GM12865 (cell line): ENCODE data around the gene TM4SF18.
A peak's percentile ranks its signal among the peaks of the same experiment; 100 is the strongest.
"Not testable (repeated sequence)": the region's sequence is repeated elsewhere in the genome, so short reads cannot be mapped to it uniquely, and the experiment has no call there.

Experiments
- DNase-seq: peaks from one replicate; pipeline ENCODE4 v3.0.0; 2010; ENCODE audit warnings: low read depth
- H3K4me3 ChIP-seq: 2 replicates; pipeline ENCODE4 v1.5.1; 2011; ENCODE audit warnings: mild to moderate bottlenecking, low read depth, low read length, control low read depth
- CTCF ChIP-seq: IDR thresholded peaks from 2 replicates; pipeline ENCODE4 v1.5.1; 2011; ENCODE audit warnings: low read length, control low read depth, low read depth, inconsistent platforms; ENCODE audit not compliant: insufficient read depth; ENCODE audit errors: missing control alignments

Gene TM4SF18

GRCh38 chr3:149333176-149333859, at the start of gene TM4SF18:
Gene TM4SF18, minus strand, starts transcription at chr3:149333636. Its CDS starts 254 bp downstream, at chr3:149333382.
- DNase-seq, result no peak
- H3K4me3 ChIP-seq, result no peak within 1 kb of the TSS
- no peak for TF ChIP-seq CTCF

- TF ChIP-seq CTCF, result no peak
- H3K4me3 ChIP-seq, result no peak overlapping the region
- DNase-seq, result no peak
These were observed 49.1 kb upstream of the TM4SF18 start for GRCh38 chr3:149382518-149382917.

DNA sequence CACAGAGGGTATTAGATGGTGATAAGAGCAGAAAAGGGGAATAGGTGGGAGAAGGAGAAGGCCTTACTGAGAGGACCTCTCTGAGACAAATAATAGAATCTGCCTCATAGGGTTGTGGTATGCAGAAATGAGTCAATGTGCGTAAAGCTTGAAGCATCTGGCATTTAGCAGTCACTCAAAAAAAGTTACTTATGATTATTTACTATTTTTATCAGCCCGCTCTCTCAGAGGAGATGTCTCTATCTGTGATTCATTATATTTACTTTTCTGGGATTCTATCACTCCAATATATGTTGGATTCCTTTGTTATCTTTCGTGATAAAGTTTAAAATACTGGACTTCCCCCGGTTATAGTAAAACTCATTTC, 48.6 kb upstream of the TM4SF18 start:
- no peak for TF ChIP-seq CTCF
- DNase-seq, result peak; percentile 29
- H3K4me3 ChIP-seq, result no peak overlapping the region

DNA sequence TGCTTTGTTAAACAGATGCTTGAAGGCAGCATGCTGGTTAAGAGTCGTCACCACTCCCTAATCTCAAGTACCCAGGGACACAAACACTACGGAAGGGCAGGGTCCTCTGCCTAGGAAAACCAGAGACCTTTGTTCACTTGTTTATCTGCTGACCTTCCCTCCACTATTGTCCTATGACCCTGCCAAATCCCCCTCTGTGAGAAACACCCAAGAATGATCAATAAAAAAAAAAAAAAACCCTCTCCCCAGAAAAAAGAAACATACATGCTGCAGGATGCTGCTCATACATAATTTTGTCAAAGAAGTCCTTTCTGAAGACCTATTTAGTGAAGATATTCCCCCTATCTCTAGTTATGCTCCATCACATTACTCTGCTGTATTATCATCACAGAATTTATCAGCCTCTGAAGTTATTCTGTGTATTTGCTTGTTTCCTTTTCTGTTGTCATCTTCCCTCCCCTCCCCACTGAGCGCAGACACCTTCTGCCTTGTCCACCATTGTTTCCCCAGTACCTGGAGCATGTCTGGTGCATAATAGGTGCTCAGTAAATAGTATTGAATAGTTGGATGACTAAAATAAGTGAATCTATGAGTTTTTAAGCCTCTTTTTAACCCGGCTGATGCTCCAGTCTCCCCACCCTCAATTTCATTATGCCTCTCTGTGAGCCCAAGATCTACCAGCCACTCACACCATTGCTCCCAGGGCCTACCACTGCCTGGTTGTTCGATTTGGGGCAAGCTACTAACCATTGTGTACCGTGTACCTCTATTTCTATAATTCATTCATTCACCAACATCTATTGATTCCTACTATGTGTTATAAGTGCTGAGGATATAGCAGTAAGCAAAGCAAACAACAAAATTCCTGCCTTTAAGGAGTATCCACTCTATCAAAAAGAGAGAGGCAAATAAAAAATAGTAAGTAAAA, 48.0 kb upstream of the TM4SF18 start:
- no peak overlapping the region for H3K4me3 ChIP-seq
- no peak for TF ChIP-seq CTCF
- no peak for DNase-seq

DNA sequence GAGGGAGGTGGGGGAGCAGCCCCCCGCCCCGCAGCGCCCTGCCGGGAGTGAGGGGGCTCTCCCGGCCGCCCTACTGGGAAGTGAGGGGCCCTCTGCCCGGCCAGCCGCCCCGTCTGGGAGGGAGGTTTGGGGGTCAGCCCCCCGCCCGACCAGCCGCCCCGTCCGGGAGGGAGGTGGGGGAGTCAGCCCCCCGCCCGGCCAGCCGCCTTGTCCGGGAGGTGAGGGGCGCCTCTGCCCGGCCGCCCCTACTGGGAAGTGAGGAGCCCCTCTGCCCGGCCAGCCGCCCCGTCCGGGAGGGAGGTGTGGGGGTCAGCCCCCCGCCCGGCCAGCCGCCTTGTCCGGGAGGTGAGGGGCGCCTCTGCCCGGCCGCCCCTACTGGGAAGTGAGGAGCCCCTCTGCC, 46.8 kb upstream of the TM4SF18 start:
- DNase-seq, H3K4me3 ChIP-seq: not testable (repeated sequence)

DNA sequence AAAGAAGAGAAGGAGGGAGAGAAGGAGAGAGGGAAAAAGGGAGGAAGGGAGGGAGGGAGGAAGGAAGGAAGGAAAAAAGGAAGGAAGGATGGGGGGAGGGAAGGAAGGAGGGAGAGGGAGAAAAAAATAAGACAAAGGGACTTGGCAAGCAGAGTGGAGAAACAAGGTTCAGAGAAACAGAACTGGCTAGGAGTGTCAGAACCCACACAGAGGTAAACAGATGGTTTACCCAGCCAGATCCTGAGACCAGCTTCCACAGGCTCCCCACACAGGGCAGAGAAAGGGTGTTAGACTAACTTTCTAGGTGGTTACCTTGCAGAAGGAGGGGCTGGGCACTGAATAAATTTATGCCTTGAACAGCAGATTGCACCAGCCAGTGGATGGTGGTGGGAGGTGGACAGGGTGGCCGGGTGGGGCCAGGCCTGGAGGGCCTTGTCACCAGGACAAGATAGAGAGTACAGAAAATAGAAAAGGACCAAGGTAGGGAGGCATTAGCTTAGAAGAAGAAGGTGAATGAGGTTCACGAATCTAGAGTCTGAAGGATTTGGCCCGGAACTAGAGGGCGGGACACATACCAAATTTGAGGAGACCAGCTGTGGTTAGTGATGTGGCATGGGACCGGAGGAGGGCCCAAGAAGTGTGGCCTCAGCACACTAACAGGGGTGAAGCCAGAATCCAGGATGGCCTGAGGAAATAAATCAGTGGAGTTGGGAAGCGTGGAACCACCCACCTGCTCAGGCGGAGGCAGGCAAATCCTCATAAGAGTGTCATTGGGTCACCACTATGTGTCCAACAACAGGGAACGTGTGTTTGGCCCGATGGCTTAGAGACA, 45.3 kb upstream of the TM4SF18 start:
- no peak for DNase-seq
- H3K4me3 ChIP-seq, result no peak overlapping the region
- no peak for TF ChIP-seq CTCF
